Activated T-helper 17 cell treated with anti-CD3 and anti-CD28 coated beads, Interleukin-2, amount 50 U/mL, for 72 hours (primary cell): ENCODE results near the gene KRI1. TPM values are rescaled to one million over a fixed set of nuclear protein-coding genes. Genes with fewer than 3 reads are reported as not detected.

ENCODE experiments used
- ATAC-seq: fragments of 150-1000 bp; cut with Tn5 transposase; replicated peaks from 2 replicates; pipeline ENCODE4 v1.10.0; 2021; ENCODE audit warnings: mild to moderate bottlenecking, moderate library complexity
- H3K27ac Mint-ChIP-seq: one replicate; pipeline ENCODE4 v1.8.0; 2022; ENCODE audit warnings: mixed read lengths
- H3K27me3 Mint-ChIP-seq: one replicate; pipeline ENCODE4 v1.8.0; 2022; ENCODE audit warnings: mixed read lengths
- H3K36me3 Mint-ChIP-seq: one replicate; pipeline ENCODE4 v1.8.0; 2022; ENCODE audit warnings: low read depth, mild to moderate bottlenecking, mixed read lengths
- H3K4me1 Mint-ChIP-seq: one replicate; pipeline ENCODE4 v1.8.0; 2022; ENCODE audit warnings: mixed read lengths
- H3K4me3 Mint-ChIP-seq: one replicate; pipeline ENCODE4 v1.8.0; 2022; ENCODE audit warnings: mild to moderate bottlenecking, mixed read lengths
- H3K9me3 Mint-ChIP-seq: one replicate; pipeline ENCODE4 v1.8.0; 2022; ENCODE audit warnings: mixed read lengths
- total RNA-seq, 2 donors: library from RNA; stranded (reverse); gene quantifications; one replicate each; pipeline ENCODE4 v1.2.3, GENCODE V29; 2022

The KRI1 gene
- total RNA-seq: 10 to 100 TPM; 43.3 to 52.5 TPM

DNA sequence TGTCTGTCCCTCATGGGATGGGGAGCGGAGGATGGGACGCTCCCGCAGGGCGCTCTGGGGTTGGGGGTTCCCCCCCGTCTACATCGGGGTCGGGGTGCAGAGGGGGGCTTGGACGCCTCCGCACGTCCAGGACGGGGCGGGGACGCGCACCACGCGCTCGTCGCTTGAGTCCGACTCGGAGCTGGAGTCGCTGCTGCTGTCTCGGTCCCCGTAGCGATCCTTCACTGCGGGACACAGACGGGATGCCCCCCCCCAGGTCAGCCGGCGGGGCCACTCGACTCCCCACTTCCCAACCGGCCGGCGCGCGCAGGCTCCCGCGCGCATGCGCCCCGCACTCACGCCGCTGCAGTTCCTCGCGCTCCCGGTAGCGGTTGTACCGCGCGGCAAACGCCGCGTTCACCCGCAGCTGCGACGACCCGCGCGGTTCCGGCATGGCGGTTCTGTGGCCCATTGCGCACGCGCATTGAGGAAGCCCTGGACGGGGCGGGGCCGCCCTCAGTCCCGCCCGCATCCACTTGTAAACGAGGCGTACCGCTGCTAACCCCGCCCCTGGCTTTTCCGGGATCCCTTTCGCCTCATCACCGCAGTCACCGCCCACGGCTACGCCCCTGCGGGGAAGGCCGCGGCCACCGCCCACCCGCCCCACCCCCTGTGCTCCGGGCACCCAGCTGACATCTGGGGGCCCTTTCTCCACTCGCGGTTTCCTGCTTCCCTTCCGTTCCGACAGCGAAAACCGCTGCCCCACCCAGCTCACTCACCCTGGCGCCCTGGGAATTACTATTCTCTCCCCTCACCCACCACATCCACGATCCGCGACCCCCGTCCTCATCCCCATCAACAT, at the start of gene KRI1:
TSS of gene KRI1 (minus strand) at position 444 of the 841 bp plus-strand sequence. CDS start at position 433, 11 bp downstream.
- Mint-ChIP-seq H3K27me3 (no peaks in the 10 kb centered on the region), H3K36me3 (peaks cover 67% of the 10 kb centered on the region), H3K4me1 (peaks cover 23% of the 10 kb centered on the region), H3K9me3 (no peaks in the 10 kb centered on the region), H3K4me3 (peak within 1 kb of the TSS; percentile 98), H3K27ac (peak within 1 kb of the TSS; percentile 95)
- peak; percentile 57 for ATAC-seq

DNA sequence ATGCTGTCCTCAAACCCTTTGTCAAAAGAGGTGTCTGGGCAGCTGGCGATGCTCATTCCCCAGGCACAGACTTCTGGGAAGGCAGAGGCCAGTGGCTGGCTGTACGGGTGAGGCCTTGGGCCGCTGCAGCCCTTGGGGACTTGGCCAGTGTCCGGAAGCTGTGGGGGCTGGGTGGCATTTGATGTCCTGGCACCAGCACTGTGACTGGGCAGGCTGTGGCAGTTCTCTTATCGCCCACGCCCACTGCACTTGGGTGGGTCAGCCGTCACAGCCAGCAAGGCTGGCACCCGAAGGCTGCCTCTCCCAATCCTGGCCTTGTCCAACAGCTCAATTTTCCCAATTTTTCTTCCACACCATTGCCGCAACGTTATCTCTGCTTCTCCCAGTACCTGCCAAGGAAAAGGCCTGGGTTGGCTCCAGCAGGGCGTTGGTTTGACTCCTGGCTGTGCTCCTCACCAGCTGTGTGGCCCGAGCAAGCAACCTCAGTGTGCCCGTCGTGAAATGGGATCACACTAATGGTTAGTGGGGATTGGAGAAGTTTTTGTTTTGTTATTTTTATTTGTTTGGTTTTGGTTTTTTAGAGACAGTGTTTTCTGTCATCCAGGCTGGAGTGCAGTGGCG, 46.8 kb upstream of the KRI1 start:
- ATAC-seq: no peak
- Mint-ChIP-seq H3K36me3 (peaks cover 19% of the 10 kb centered on the region), H3K4me3 (no peak overlapping the region), H3K4me1 (peaks cover 8% of the 10 kb centered on the region), H3K27me3 (no peaks in the 10 kb centered on the region), H3K27ac (no peak overlapping the region), H3K9me3 (no peaks in the 10 kb centered on the region)

- Mint-ChIP-seq H3K27ac (no peak overlapping the region), H3K9me3 (no peaks in the 10 kb centered on the region), H3K4me1 (peaks cover 4% of the 10 kb centered on the region), H3K4me3 (no peak overlapping the region), H3K36me3 (peaks cover 19% of the 10 kb centered on the region), H3K27me3 (no peaks in the 10 kb centered on the region)
- no peak for ATAC-seq
Observed at GRCh38 chr19:10611907-10612306, 46.1 kb upstream of the KRI1 start.

DNA sequence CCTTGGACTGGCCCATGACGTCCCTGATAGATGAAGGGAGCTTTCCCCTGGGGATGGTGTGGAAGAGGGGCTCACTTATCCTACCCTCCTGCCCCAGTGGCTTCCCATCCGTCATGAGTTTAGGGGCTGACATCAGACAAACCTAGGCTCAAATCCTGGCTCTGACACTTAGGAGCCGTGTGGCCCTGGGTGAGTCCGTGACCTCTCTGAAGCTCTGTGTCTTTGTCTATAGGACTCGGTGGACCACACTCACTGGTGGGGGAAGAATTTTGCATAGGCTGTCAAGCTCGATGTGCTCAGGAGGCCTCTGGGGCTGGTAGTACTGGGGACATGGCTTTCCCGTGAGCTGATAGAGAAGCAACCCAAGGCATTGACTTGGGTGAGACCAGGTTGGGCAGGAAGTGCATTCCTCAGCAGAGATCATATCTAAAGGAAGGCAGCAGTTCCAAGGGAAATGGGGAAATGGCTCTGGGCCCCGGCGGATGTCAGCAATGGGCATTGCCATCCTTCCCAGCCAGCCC, 38.7 kb upstream of the KRI1 start:
- H3K9me3 Mint-ChIP-seq: no peaks in the 10 kb centered on the region
- H3K4me1 Mint-ChIP-seq: peaks cover 16% of the 10 kb centered on the region
- peaks cover 20% of the 10 kb centered on the region for H3K36me3 Mint-ChIP-seq
- H3K4me3 Mint-ChIP-seq: peak overlapping the region; percentile 88
- peak overlapping the region; percentile 94 for H3K27ac Mint-ChIP-seq
- no peaks in the 10 kb centered on the region for H3K27me3 Mint-ChIP-seq
- no peak for ATAC-seq

DNA sequence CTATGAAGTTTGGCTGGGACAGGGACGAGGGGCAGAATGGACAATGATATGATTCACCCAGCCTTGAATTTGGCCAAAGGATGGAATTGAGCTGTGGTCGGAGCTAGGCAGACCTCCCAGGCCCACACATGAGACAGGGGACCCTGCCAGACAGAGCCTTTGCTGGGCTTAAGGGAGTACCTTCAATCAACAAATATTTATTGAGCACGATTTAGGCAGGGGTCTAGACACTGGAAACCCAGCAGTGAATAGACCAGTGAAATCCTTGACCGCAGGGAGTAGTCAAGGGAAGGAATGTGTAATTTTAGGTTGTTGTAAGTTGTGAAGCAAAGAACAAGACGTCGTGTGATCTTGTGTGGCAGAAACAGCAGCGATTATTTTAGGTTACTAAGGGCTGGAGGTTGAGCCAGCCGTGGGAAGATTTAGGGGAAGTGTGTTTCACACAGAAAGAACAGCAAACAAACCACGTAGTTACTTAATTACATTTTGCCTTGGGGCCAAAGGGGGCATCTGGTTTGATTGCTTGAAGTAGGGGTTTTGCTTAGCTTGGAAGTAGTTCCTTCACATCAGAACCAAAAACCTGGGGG, 38.2 kb upstream of the KRI1 start:
- H3K36me3 Mint-ChIP-seq: peaks cover 20% of the 10 kb centered on the region
- H3K9me3 Mint-ChIP-seq: no peaks in the 10 kb centered on the region
- peak overlapping the region; percentile 94 for H3K27ac Mint-ChIP-seq
- peaks cover 16% of the 10 kb centered on the region for H3K4me1 Mint-ChIP-seq
- H3K27me3 Mint-ChIP-seq: no peaks in the 10 kb centered on the region
- ATAC-seq: peak; percentile 10
- peak overlapping the region; percentile 88 for H3K4me3 Mint-ChIP-seq

- peaks cover 16% of the 10 kb centered on the region for H3K4me1 Mint-ChIP-seq
- H3K27ac Mint-ChIP-seq: peak overlapping the region; percentile 94
- peak overlapping the region; percentile 88 for H3K4me3 Mint-ChIP-seq
Observed at GRCh38 chr19:10603084-10603872, 37.5 kb upstream of the KRI1 start.

DNA sequence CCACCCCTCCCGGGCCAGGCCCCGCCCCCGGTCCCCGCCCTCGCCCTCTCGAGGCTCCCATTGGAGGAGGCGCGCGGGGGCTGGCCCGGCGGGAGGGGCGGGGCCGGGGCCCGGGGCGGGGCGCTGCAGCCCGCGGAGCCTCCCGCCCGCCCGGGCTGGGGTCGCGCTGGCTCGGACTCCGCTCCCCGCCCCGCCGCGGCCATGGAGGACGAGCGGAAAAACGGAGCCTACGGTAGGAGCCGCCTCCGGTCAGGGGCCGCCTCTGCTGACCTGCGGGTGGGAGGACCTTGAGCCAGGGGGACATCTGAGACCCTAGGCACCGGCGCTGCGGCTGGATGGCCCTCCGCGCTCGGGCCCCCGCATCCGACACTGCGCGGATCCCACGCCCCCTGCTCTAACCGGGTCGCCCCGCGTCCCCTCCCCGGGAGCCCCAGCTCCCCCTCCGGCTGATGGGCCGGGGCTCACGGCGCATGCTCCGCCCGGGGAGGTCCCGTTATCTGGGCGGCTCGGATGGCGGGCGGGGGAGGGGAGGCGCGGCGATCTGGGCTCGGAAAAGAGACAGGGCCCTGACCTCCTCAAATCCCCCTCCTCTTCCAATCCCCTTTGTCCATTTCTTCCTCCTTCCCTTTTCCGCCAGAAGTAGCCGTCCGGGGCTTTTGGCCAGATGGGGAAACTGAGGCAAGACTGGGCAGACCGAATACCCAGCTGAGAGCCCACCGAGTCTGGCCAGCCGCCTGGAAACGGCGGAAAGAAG, 36.7 kb upstream of the KRI1 start:
- ATAC-seq: peak; percentile 87
- Mint-ChIP-seq H3K9me3 (no peaks in the 10 kb centered on the region), H3K36me3 (peaks cover 20% of the 10 kb centered on the region), H3K4me3 (peak overlapping the region; percentile 88), H3K4me1 (peaks cover 16% of the 10 kb centered on the region), H3K27ac (peak overlapping the region; percentile 94), H3K27me3 (no peaks in the 10 kb centered on the region)

More at GRCh38 chr19:10603084-10603872, 37.5 kb upstream of the KRI1 start:
- Mint-ChIP-seq H3K9me3 (no peaks in the 10 kb centered on the region), H3K27me3 (no peaks in the 10 kb centered on the region), H3K36me3 (peaks cover 20% of the 10 kb centered on the region)
- peak; percentile 62 for ATAC-seq

DNA sequence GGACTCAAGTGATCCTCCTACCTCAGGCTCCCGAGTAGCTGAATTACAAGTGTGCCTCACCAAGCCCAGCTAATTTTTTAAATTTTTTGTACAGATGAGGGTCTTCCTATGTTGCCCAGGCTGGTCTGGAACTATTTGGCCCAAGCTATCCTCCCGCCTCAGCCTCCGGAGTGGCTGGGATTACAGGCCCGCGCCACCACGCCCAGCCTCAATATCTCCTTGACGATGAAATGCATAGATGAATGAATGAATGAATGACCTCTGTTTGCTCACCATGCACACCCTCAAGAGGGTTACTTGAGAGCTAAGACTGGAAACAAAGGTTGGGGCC, 36.2 kb upstream of the KRI1 start:
- H3K4me3 Mint-ChIP-seq: peak overlapping the region; percentile 88
- H3K27ac Mint-ChIP-seq: no peak overlapping the region
- H3K4me1 Mint-ChIP-seq: peaks cover 16% of the 10 kb centered on the region
- no peaks in the 10 kb centered on the region for H3K9me3 Mint-ChIP-seq
- peaks cover 20% of the 10 kb centered on the region for H3K36me3 Mint-ChIP-seq
- no peak for ATAC-seq
- H3K27me3 Mint-ChIP-seq: no peaks in the 10 kb centered on the region

DNA sequence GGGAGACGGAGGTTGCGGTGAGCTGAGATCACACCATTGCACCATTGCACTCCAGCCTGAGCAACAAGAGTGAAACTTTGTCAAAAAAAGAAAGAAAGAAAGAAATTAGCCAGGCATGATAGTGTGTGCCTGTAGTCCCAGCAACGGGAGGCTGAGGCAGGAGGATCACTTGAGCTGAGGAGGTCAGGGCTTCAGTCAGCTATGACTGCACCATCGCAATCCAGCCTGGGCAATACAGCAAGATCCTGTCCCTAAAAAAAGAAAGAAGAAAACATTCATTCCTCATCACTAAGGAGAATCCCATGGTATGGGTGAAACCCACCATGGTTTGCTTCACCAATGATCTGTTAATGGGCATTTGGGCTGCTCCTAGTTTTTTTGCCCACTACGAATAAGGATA, 34.3 kb upstream of the KRI1 start:
- no peak for ATAC-seq
- Mint-ChIP-seq H3K4me3 (no peak overlapping the region), H3K9me3 (no peaks in the 10 kb centered on the region), H3K4me1 (peaks cover 24% of the 10 kb centered on the region), H3K36me3 (peaks cover 20% of the 10 kb centered on the region), H3K27ac (no peak overlapping the region), H3K27me3 (no peaks in the 10 kb centered on the region)

- peak overlapping the region; percentile 21 for H3K27ac Mint-ChIP-seq
- H3K4me3 Mint-ChIP-seq: no peak overlapping the region
- no peaks in the 10 kb centered on the region for H3K27me3 Mint-ChIP-seq
- no peaks in the 10 kb centered on the region for H3K9me3 Mint-ChIP-seq
- no peak for ATAC-seq
- no peaks in the 10 kb centered on the region for H3K36me3 Mint-ChIP-seq
- H3K4me1 Mint-ChIP-seq: peaks cover 8% of the 10 kb centered on the region
Observed at GRCh38 chr19:10593820-10594637, 28.2 kb upstream of the KRI1 start.

GRCh38 chr19:10593148-10593547, 27.3 kb upstream of the KRI1 start:
- H3K9me3 Mint-ChIP-seq: no peaks in the 10 kb centered on the region
- no peaks in the 10 kb centered on the region for H3K36me3 Mint-ChIP-seq
- H3K27ac Mint-ChIP-seq: no peak overlapping the region
- no peak for ATAC-seq
- H3K4me3 Mint-ChIP-seq: no peak overlapping the region
- H3K27me3 Mint-ChIP-seq: no peaks in the 10 kb centered on the region
- peaks cover 8% of the 10 kb centered on the region for H3K4me1 Mint-ChIP-seq

DNA sequence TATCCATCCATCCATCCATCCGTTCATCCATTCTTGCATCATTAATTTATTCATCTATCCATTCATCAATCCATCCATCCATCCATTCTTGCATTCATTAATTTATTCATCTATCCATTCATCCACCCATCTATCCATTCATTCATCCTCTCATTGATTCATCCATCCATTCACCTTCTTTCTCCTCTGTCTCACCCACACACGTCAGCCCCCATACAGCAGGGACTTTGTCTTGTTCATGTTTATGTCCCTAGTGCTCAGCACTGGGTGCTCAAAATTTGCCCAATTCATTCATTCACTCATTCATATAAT, 22.0 kb upstream of the KRI1 start:
- H3K4me3 Mint-ChIP-seq: no peak overlapping the region
- no peak overlapping the region for H3K27ac Mint-ChIP-seq
- no peak for ATAC-seq

More for the DNA sequence above, 22.0 kb upstream of the KRI1 start:
- H3K36me3 Mint-ChIP-seq: no peaks in the 10 kb centered on the region
- peaks cover 13% of the 10 kb centered on the region for H3K4me1 Mint-ChIP-seq
- peaks cover 8% of the 10 kb centered on the region for H3K27me3 Mint-ChIP-seq
- H3K9me3 Mint-ChIP-seq: no peaks in the 10 kb centered on the region
